ENCODE measurements around the gene GAB3. TPM values are rescaled to one million over a fixed set of nuclear protein-coding genes. Genes with fewer than 3 reads are reported as not detected.

GAB3 gene
- total RNA-seq, 1 experiment from 2014 or later: 26.2 TPM

GRCh38 chrX:154761977-154762536, 11.2 kb upstream of the GAB3 start:
- Histone ChIP-seq H4K20me1 (ENCODE audit: insufficient read depth, low read depth, low read length) (peaks cover 9% of the 10 kb centered on the region; the same call in 1 of the 2 replicates), H3K27me3 (ENCODE audit: low read length) (no peaks in the 10 kb centered on the region), H3K9ac (ENCODE audit: low read length) (peak overlapping the region; percentile 71), H3K79me2 (ENCODE audit: low read length) (peaks cover 31% of the 10 kb centered on the region), H3K36me3 (ENCODE audit: insufficient read depth, low read length) (peaks cover 23% of the 10 kb centered on the region), H3K4me3 (ENCODE audit: low read length) (peak overlapping the region; percentile 65), H2AFZ (ENCODE audit: low read length) (0 out of 2 replicates have a peak overlapping the region, but pooled peaks have one; percentile 73), H3K9me2 (replicated peaks; ENCODE audit: insufficient read depth, low read length) (no peaks in the 10 kb centered on the region), H3K4me2 (ENCODE audit: low read depth, low read length, poor library complexity, severe bottlenecking) (peak overlapping the region; percentile 76), H3K9me3 (ENCODE audit: low read length) (no peaks in the 10 kb centered on the region), H3K27ac (ENCODE audit: low read length) (peak overlapping the region; percentile 75), H3K4me1 (ENCODE audit: low read length) (peaks cover 14% of the 10 kb centered on the region)
- DNase-seq: no peak

- H3K4me3 ChIP-seq (ENCODE audit: low read length): no peak overlapping the region
- H3K4me1 ChIP-seq (ENCODE audit: low read length): peaks cover 17% of the 10 kb centered on the region
- peaks cover 9% of the 10 kb centered on the region for H3K79me2 ChIP-seq (ENCODE audit: low read length)
- no peaks in the 10 kb centered on the region for H3K36me3 ChIP-seq (ENCODE audit: insufficient read depth, low read length)
- H2AFZ ChIP-seq (ENCODE audit: low read length): no peak overlapping the region
- no peaks in the 10 kb centered on the region for H3K27me3 ChIP-seq (ENCODE audit: low read length)
- no peaks in the 10 kb centered on the region for H4K20me1 ChIP-seq (ENCODE audit: insufficient read depth, low read depth, low read length)
- DNase-seq: no peak
- H3K9me3 ChIP-seq (ENCODE audit: low read length): no peaks in the 10 kb centered on the region
- H3K27ac ChIP-seq (ENCODE audit: low read length): no peak overlapping the region
- H3K9me2 ChIP-seq (replicated peaks; ENCODE audit: insufficient read depth, low read length): no peaks in the 10 kb centered on the region
- no peak overlapping the region for H3K9ac ChIP-seq (ENCODE audit: low read length)
- no peak overlapping the region for H3K4me2 ChIP-seq (ENCODE audit: low read depth, low read length, poor library complexity, severe bottlenecking)
Measured at GRCh38 chrX:154758696-154759095, 7.8 kb upstream of the GAB3 start.

- Histone ChIP-seq H3K4me3 (ENCODE audit: low read length) (no peak overlapping the region), H3K36me3 (ENCODE audit: insufficient read depth, low read length) (no peaks in the 10 kb centered on the region), H3K9me3 (ENCODE audit: low read length) (no peaks in the 10 kb centered on the region), H4K20me1 (ENCODE audit: insufficient read depth, low read depth, low read length) (no peaks in the 10 kb centered on the region), H3K4me1 (ENCODE audit: low read length) (peaks cover 41% of the 10 kb centered on the region), H3K27me3 (ENCODE audit: low read length) (no peaks in the 10 kb centered on the region), H3K9me2 (replicated peaks; ENCODE audit: insufficient read depth, low read length) (no peaks in the 10 kb centered on the region), H3K27ac (ENCODE audit: low read length) (no peak overlapping the region), H3K4me2 (ENCODE audit: low read depth, low read length, poor library complexity, severe bottlenecking) (peak overlapping the region; percentile 35), H2AFZ (ENCODE audit: low read length) (no peak overlapping the region), H3K79me2 (ENCODE audit: low read length) (no peaks in the 10 kb centered on the region), H3K9ac (ENCODE audit: low read length) (peak overlapping the region; percentile 48; the same call in 1 of the 2 replicates)
- DNase-seq: no peak
Measured at GRCh38 chrX:154751669-154752271, 893 bp upstream of the GAB3 start.

GRCh38 chrX:154751203-154751668, 359 bp upstream of the GAB3 start:
- H4K20me1 ChIP-seq (ENCODE audit: insufficient read depth, low read depth, low read length): no peaks in the 10 kb centered on the region
- H3K4me3 ChIP-seq (ENCODE audit: low read length): peak overlapping the region; percentile 33; the same call in 1 of the 2 replicates
- no peaks in the 10 kb centered on the region for H3K9me2 ChIP-seq (replicated peaks; ENCODE audit: insufficient read depth, low read length)
- no peak overlapping the region for H3K27ac ChIP-seq (ENCODE audit: low read length)
- peak overlapping the region; percentile 48 for H3K9ac ChIP-seq (ENCODE audit: low read length)
- no peaks in the 10 kb centered on the region for H3K36me3 ChIP-seq (ENCODE audit: insufficient read depth, low read length)
- peaks cover 41% of the 10 kb centered on the region for H3K4me1 ChIP-seq (ENCODE audit: low read length)
- no peaks in the 10 kb centered on the region for H3K27me3 ChIP-seq (ENCODE audit: low read length)
- H3K79me2 ChIP-seq (ENCODE audit: low read length): no peaks in the 10 kb centered on the region
- peak overlapping the region; percentile 35 for H3K4me2 ChIP-seq (ENCODE audit: low read depth, low read length, poor library complexity, severe bottlenecking)
- no peak for DNase-seq
- H2AFZ ChIP-seq (ENCODE audit: low read length): no peak overlapping the region
- H3K9me3 ChIP-seq (ENCODE audit: low read length): no peaks in the 10 kb centered on the region

- peaks cover 41% of the 10 kb centered on the region for H3K4me1 ChIP-seq (ENCODE audit: low read length)
- H4K20me1 ChIP-seq (ENCODE audit: insufficient read depth, low read depth, low read length): no peaks in the 10 kb centered on the region
- H3K9me2 ChIP-seq (replicated peaks; ENCODE audit: insufficient read depth, low read length): no peaks in the 10 kb centered on the region
- no peaks in the 10 kb centered on the region for H3K36me3 ChIP-seq (ENCODE audit: insufficient read depth, low read length)
- peak overlapping the region; percentile 59 for H3K9ac ChIP-seq (ENCODE audit: low read length)
- peak overlapping the region; percentile 64 for H3K4me2 ChIP-seq (ENCODE audit: low read depth, low read length, poor library complexity, severe bottlenecking)
- peak overlapping the region; percentile 61 for H3K4me3 ChIP-seq (ENCODE audit: low read length)
- no peaks in the 10 kb centered on the region for H3K27me3 ChIP-seq (ENCODE audit: low read length)
- no peaks in the 10 kb centered on the region for H3K9me3 ChIP-seq (ENCODE audit: low read length)
- H3K27ac ChIP-seq (ENCODE audit: low read length): no peak overlapping the region
- DNase-seq: no peak
- no peaks in the 10 kb centered on the region for H3K79me2 ChIP-seq (ENCODE audit: low read length)
- H2AFZ ChIP-seq (ENCODE audit: low read length): no peak overlapping the region
Measured at GRCh38 chrX:154749856-154750255, 1.0 kb downstream of the GAB3 start.

GRCh38 chrX:154748712-154749339, 2.1 kb downstream of the GAB3 start:
- Histone ChIP-seq H3K79me2 (ENCODE audit: low read length) (no peaks in the 10 kb centered on the region), H3K4me3 (ENCODE audit: low read length) (no peak overlapping the region), H3K27me3 (ENCODE audit: low read length) (no peaks in the 10 kb centered on the region), H3K9me3 (ENCODE audit: low read length) (no peaks in the 10 kb centered on the region), H2AFZ (ENCODE audit: low read length) (no peak overlapping the region), H3K9me2 (replicated peaks; ENCODE audit: insufficient read depth, low read length) (no peaks in the 10 kb centered on the region), H3K36me3 (ENCODE audit: insufficient read depth, low read length) (no peaks in the 10 kb centered on the region), H4K20me1 (ENCODE audit: insufficient read depth, low read depth, low read length) (no peaks in the 10 kb centered on the region), H3K9ac (ENCODE audit: low read length) (peak overlapping the region; percentile 36; the same call in 1 of the 2 replicates), H3K4me1 (ENCODE audit: low read length) (peaks cover 35% of the 10 kb centered on the region), H3K27ac (ENCODE audit: low read length) (no peak overlapping the region), H3K4me2 (ENCODE audit: low read depth, low read length, poor library complexity, severe bottlenecking) (no peak overlapping the region)
- DNase-seq: peak; percentile 90

- H3K9me2 ChIP-seq (replicated peaks; ENCODE audit: insufficient read depth, low read length): no peaks in the 10 kb centered on the region
- no peaks in the 10 kb centered on the region for H3K36me3 ChIP-seq (ENCODE audit: insufficient read depth, low read length)
- no peak overlapping the region for H3K27ac ChIP-seq (ENCODE audit: low read length)
- no peaks in the 10 kb centered on the region for H3K4me1 ChIP-seq (ENCODE audit: low read length)
- H3K9ac ChIP-seq (ENCODE audit: low read length): no peak overlapping the region
- H3K79me2 ChIP-seq (ENCODE audit: low read length): no peaks in the 10 kb centered on the region
- no peaks in the 10 kb centered on the region for H4K20me1 ChIP-seq (ENCODE audit: insufficient read depth, low read depth, low read length)
- no peaks in the 10 kb centered on the region; the same call in 1 of the 2 replicates for H3K27me3 ChIP-seq (ENCODE audit: low read length)
- DNase-seq: no peak
- no peak overlapping the region for H3K4me3 ChIP-seq (ENCODE audit: low read length)
- no peak overlapping the region for H2AFZ ChIP-seq (ENCODE audit: low read length)
- H3K9me3 ChIP-seq (ENCODE audit: low read length): no peaks in the 10 kb centered on the region
- H3K4me2 ChIP-seq (ENCODE audit: low read depth, low read length, poor library complexity, severe bottlenecking): no peak overlapping the region
Measured at GRCh38 chrX:154742613-154743012, 8.3 kb downstream of the GAB3 start.

- no peak overlapping the region for H3K4me2 ChIP-seq (ENCODE audit: low read depth, low read length, poor library complexity, severe bottlenecking)
- H3K27me3 ChIP-seq (ENCODE audit: low read length): no peaks in the 10 kb centered on the region; the same call in 1 of the 2 replicates
- H2AFZ ChIP-seq (ENCODE audit: low read length): no peak overlapping the region
- H3K9ac ChIP-seq (ENCODE audit: low read length): no peak overlapping the region
- H3K4me3 ChIP-seq (ENCODE audit: low read length): no peak overlapping the region
- no peaks in the 10 kb centered on the region for H3K79me2 ChIP-seq (ENCODE audit: low read length)
- H3K9me2 ChIP-seq (replicated peaks; ENCODE audit: insufficient read depth, low read length): no peaks in the 10 kb centered on the region
- H3K4me1 ChIP-seq (ENCODE audit: low read length): no peaks in the 10 kb centered on the region
- no peaks in the 10 kb centered on the region for H3K36me3 ChIP-seq (ENCODE audit: insufficient read depth, low read length)
- no peaks in the 10 kb centered on the region for H4K20me1 ChIP-seq (ENCODE audit: insufficient read depth, low read depth, low read length)
- H3K9me3 ChIP-seq (ENCODE audit: low read length): no peaks in the 10 kb centered on the region
- no peak for DNase-seq
- H3K27ac ChIP-seq (ENCODE audit: low read length): no peak overlapping the region
Measured at GRCh38 chrX:154739952-154740465, 10.9 kb downstream of the GAB3 start.

All from Karpas-422 (cell line).